IPS DF 6.9 (cell line): ENCODE results near the gene CCDC158.
"Not testable (repeated sequence)": the region's sequence is repeated elsewhere in the genome, so short reads cannot be mapped to it uniquely, and the experiment has no call there.

Experiments
- DNase-seq: peaks from one replicate; pipeline ENCODE4 v3.0.0-alpha.2; 2013; ENCODE audit warnings: low read depth, low spot score
- H3K27ac ChIP-seq: one replicate; pipeline ENCODE4 v1.5.1; 2013; ENCODE audit warnings: low read length, control low read depth
- H3K27me3 ChIP-seq: 2 replicates; pipeline ENCODE4 v1.6.1; 2013; ENCODE audit warnings: mild to moderate bottlenecking, low read length; ENCODE audit not compliant: control insufficient read depth, insufficient read depth
- H3K36me3 ChIP-seq: 2 replicates; pipeline ENCODE4 v1.6.1; 2013; ENCODE audit warnings: low read length; ENCODE audit not compliant: control insufficient read depth, insufficient read depth
- H3K4me1 ChIP-seq: 2 replicates; pipeline ENCODE4 v1.6.1; 2013; ENCODE audit warnings: low read length; ENCODE audit not compliant: control insufficient read depth, insufficient read depth
- H3K4me3 ChIP-seq: 2 replicates; pipeline ENCODE4 v1.5.1; 2013; ENCODE audit warnings: mild to moderate bottlenecking, low read length
- H3K9me3 ChIP-seq: 2 replicates; pipeline ENCODE4 v1.6.1; 2013; ENCODE audit warnings: low read length, inconsistent platforms; ENCODE audit not compliant: control insufficient read depth, insufficient read depth
- WGBS: extraction: QIAGEN DNeasy Blood & Tissue Kit; methylation state at CpG from one replicate; pipeline ENCODE4 v1.1.7; 2013; ENCODE audit warnings: mixed read lengths, missing lambda C conversion rate; ENCODE audit not compliant: insufficient read length, insufficient coverage; 5-methylcytosine and 5-hydroxymethylcytosine counted together

CCDC158 gene

DNA sequence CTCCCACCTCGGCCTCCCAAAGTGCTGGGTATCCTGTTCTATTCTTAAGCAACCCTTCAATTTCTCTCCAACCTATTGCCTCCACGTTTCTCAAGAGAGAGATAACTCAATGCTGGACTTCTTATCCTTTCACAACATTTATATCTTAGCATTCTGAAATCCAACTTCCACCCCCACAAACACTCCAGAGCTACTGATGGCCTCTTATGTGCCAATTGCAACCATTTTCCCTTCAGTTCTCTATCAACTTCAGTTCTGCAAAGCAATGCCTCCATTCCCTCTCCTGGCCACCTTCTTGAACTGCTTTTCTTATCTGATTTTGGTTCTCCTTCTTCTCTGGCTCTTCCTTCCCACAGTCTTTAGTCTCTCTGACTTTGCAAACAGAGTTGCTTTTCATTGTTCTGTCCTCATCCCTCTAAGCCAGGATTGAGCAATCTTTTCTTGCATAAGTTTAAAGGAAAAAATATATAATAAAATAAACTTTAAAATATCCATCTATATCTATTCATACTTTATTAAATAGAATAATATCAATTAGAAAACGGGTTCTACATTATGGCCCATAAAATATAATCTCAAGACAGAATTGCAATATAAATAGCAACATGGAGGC is 118.0 kb downstream of the CCDC158 start:
- H3K4me1 ChIP-seq, result peaks cover 3% of the 10 kb centered on the region
- H3K36me3 ChIP-seq, result no peaks in the 10 kb centered on the region
- H3K27me3 ChIP-seq, result peaks cover 5% of the 10 kb centered on the region; the same call in 1 of the 2 replicates
- H3K27ac ChIP-seq, result no peak overlapping the region
- DNase-seq, result no peak
- no peaks in the 10 kb centered on the region for H3K9me3 ChIP-seq
- no peak overlapping the region for H3K4me3 ChIP-seq
- 100% methylated on average over 1 of the region's 3 CpGs for WGBS

DNA sequence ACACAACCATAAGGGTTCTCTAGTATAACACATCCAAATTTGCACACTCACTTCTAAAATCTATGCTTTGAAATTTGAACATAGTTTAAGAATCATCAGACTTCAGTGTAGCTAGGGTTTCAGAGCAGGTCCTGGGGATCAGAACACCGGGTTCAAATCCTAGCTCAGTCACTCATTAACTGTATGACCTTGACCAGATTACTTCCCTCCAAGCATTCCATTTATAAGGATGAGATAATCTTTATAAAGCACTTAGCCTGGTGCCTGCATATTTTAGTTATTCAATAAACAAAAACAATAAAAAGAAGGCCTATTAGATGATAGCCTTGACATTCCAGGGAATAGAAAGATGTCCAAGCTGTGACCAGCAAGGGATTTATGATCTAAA is 119.2 kb downstream of the CCDC158 start:
- H3K27me3 ChIP-seq, result peaks cover 5% of the 10 kb centered on the region; the same call in 1 of the 2 replicates
- no peaks in the 10 kb centered on the region for H3K36me3 ChIP-seq
- no peak for DNase-seq
- WGBS, result no CpG with 5 or more reads among the region's 1 CpG
- peaks cover 2% of the 10 kb centered on the region for H3K4me1 ChIP-seq
- H3K27ac ChIP-seq, result no peak overlapping the region
- no peak overlapping the region for H3K4me3 ChIP-seq
- no peaks in the 10 kb centered on the region for H3K9me3 ChIP-seq

- no peaks in the 10 kb centered on the region for H3K36me3 ChIP-seq
- no peak overlapping the region for H3K4me3 ChIP-seq
- no peak overlapping the region for H3K27ac ChIP-seq
- H3K27me3 ChIP-seq, result peaks cover 5% of the 10 kb centered on the region; the same call in 1 of the 2 replicates
- no peaks in the 10 kb centered on the region for H3K9me3 ChIP-seq
- peaks cover 2% of the 10 kb centered on the region for H3K4me1 ChIP-seq
- no peak for DNase-seq
- WGBS, result no CpG with 5 or more reads among the region's 4 CpGs
These were observed 119.7 kb downstream of the CCDC158 start for GRCh38 chr4:76301068-76301774.

DNA sequence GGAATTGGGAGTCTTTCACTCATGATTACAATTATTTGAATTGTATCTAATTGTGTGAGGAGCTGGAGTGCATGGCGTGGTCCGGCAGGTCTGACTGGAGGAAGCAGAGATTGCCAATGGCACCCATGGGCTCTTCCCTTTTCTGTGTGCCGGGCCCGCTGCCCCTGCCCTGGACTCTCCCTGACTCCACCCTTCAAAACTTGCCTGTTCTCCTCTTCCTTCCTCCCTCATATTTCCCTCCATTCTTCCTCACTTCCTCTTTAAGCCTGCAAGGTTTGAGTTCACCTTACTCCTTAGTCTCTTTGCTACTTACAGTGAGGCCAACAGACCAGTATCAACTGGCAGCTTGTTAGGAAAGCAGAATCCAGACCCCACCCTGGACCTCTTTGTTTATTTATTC is 120.9 kb downstream of the CCDC158 start:
- WGBS, result no CpG with 5 or more reads among the region's 4 CpGs
- H3K36me3 ChIP-seq, result no peaks in the 10 kb centered on the region
- H3K4me1 ChIP-seq, result no peaks in the 10 kb centered on the region
- no peaks in the 10 kb centered on the region for H3K27me3 ChIP-seq
- DNase-seq, result no peak
- no peak overlapping the region for H3K27ac ChIP-seq
- no peak overlapping the region for H3K4me3 ChIP-seq
- no peaks in the 10 kb centered on the region for H3K9me3 ChIP-seq

- Histone ChIP-seq H3K27me3 (no peaks in the 10 kb centered on the region), H3K36me3 (no peaks in the 10 kb centered on the region), H3K4me1 (no peaks in the 10 kb centered on the region), H3K4me3 (no peak overlapping the region), H3K27ac (no peak overlapping the region), H3K9me3 (no peaks in the 10 kb centered on the region)
- no peak for DNase-seq
These were observed 122.7 kb downstream of the CCDC158 start for GRCh38 chr4:76298227-76298626.

DNA sequence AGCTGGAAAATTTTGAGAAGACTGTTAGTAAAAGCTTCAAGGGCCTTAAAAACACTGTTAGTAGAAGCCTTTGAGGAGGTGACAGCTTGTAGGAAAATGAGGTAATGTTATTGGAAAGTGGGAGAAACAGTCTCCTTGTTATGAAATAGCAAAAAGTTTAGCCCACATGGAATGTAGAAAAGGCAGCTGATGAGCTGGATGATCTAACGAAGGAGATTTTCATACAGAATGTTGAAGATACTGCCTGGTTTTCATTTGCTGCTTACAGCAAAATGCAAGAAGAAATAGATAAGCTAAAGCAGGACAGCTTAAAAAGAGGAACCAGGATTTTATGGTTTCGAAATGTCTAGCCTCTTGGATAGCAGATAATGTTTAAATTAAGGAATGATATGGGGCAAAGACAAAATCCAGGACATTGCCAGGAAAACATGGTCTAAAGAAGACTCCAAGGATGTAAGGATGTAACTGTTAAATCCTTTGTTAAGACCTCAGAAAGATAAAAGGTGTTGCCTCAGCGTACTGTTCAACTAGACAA is 124.6 kb downstream of the CCDC158 start:
- no peaks in the 10 kb centered on the region for H3K9me3 ChIP-seq

DNA sequence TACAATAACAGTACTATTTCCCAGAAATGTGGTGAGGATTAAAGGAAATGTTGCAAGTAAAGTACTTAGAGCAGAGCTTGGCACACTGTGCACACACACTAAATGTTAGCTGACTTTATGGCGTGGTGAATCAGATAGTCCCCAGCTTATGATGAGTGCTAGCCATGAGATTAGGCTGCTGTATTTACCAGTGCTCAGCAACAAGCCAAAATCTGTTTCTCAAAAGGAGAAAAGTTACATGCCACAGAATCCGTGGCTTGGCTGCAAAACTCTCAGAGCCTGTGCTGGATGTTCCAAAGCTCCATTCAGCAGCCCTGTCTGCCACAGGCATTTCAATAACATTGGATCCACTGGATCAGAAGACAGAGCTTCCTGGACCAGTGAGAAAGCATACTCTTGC is 127.2 kb downstream of the CCDC158 start:
- DNase-seq, result no peak
- Histone ChIP-seq H3K27me3 (no peaks in the 10 kb centered on the region), H3K9me3 (no peaks in the 10 kb centered on the region), H3K27ac (no peak overlapping the region), H3K4me1 (no peaks in the 10 kb centered on the region), H3K36me3 (no peaks in the 10 kb centered on the region), H3K4me3 (no peak overlapping the region)
- WGBS, result no CpG with 5 or more reads among the region's 2 CpGs

More for the DNA sequence above, 124.6 kb downstream of the CCDC158 start:
- WGBS, result no CpG with 5 or more reads among the region's 3 CpGs
- no peak overlapping the region for H3K27ac ChIP-seq
- H3K27me3 ChIP-seq, result no peaks in the 10 kb centered on the region
- H3K4me1 ChIP-seq, result no peaks in the 10 kb centered on the region
- DNase-seq, result no peak
- H3K36me3 ChIP-seq, result no peaks in the 10 kb centered on the region
- H3K4me3 ChIP-seq, result no peak overlapping the region

DNA sequence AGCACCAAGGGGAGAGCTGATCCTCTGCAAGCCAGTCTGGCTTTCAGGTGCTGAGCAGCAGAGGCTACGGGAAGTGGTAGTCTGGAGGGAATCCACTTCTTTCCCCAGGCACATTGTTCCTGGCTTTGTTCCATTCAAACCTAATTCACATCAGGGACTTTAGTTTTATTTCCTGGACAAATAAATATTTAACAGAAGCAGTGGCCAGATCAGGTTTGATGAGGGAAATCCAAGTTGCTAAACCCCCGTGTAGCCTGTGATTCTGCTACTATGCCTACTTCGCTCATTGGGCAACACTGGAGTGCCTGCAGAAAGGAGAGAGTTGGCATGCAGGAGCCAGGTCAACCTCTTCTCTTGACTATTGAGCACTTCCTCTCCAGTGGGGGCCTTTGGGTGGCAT is 128.2 kb downstream of the CCDC158 start:
- Histone ChIP-seq H3K9me3 (no peaks in the 10 kb centered on the region), H3K36me3 (no peaks in the 10 kb centered on the region), H3K4me1 (no peaks in the 10 kb centered on the region), H3K27me3 (no peaks in the 10 kb centered on the region), H3K27ac (no peak overlapping the region), H3K4me3 (no peak overlapping the region)
- WGBS, result no CpG with 5 or more reads among the region's 3 CpGs
- no peak for DNase-seq

GRCh38 chr4:76287811-76288210 is 133.1 kb downstream of the CCDC158 start:
- not testable (repeated sequence) for DNase-seq, H3K9me3 ChIP-seq, H3K4me3 ChIP-seq, H3K36me3 ChIP-seq, H3K27me3 ChIP-seq, H3K27ac ChIP-seq, H3K4me1 ChIP-seq
- WGBS, result no CpG with 5 or more reads among the region's 3 CpGs

GRCh38 chr4:76283900-76284299 is 137.0 kb downstream of the CCDC158 start:
- Histone ChIP-seq H3K4me1 (no peaks in the 10 kb centered on the region), H3K27ac (no peak overlapping the region), H3K36me3 (no peaks in the 10 kb centered on the region), H3K9me3 (no peaks in the 10 kb centered on the region), H3K27me3 (no peaks in the 10 kb centered on the region), H3K4me3 (no peak overlapping the region)
- WGBS, result no CpG with 5 or more reads among the region's 4 CpGs
- DNase-seq, result no peak
